ENCODE data around the gene DIAPH3.

The DIAPH3 gene

DNA sequence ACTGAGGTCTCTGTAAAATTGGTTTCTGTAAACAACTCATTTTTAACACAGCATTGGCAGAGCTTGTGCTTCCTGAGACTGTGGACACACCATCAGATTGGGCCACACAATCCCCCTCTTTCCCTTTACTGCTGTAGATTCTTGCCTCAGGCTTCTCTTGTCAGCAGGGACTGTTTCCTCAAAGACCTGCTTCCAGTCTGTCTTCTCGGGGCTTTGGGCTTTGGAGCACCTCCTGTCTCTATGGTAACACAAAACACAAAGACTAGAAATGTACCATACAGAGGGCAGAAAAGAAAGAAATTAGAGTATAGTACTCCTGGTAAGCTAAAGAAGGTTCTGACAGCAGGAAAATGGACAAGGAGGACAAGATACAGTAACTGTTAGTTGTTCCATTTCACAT, 484.5 kb downstream of the DIAPH3 start:
- Histone ChIP-seq H3K36me3 (ENCODE audit: control insufficient read depth in 1 of 2, insufficient read depth in 2 of 2, low read length in 2 of 2) (no peaks in the 10 kb centered on the region), H3K4me3 (ENCODE audit: low read depth in 1 of 2, low read length in 2 of 2) (no peak overlapping the region), H3K4me1 (ENCODE audit: control insufficient read depth in 1 of 2, insufficient read depth in 2 of 2, low read length in 2 of 2) (no peaks in the 10 kb centered on the region), H3K9me3 (ENCODE audit: control insufficient read depth in 1 of 2, low read length in 2 of 2) (no peaks in the 10 kb centered on the region), H3K27me3 (ENCODE audit: low read depth, low read length) (no peaks in the 10 kb centered on the region), H3K27ac (ENCODE audit: low read length) (no peak overlapping the region)

DNA sequence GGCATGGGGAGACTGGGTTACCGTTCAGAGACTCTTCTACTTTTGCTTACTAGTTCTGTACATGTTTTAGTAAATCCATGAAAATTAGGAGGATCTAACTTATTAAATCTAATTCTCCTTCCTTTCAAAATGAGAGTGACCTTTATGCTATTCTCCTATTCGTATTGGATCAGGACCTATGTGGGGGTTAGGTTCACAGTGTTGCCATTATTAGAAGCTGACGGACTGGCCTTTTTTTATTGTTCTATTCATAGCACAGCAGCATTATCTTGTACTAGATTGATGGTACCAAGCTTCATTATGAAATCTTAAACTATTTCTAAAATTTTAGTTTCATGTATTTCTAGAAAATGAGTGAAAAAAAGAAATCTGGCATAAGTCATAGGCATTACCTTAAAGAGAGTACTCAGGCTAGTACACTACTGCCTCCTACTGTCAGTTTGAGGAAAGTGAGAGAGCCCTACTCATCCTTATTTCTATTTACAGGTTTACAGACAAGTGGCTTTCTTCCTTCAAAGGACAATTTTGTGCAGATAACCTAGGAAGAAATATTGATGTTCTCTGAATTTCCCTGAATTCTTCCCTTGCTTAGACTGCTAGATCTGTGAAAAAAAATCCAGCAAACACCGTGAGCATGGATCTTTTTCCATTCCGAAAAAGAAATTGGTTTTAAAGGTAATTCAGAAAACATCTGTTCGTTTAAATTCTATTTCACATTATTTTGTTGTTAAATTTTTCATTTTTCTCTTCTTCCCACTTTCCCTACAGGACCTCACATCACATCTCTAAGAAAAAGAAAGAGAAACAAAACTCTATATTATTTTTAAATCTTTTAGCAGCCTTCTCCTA, 485.5 kb downstream of the DIAPH3 start:
- H3K4me1 ChIP-seq (ENCODE audit: control insufficient read depth in 1 of 2, insufficient read depth in 2 of 2, low read length in 2 of 2), result no peaks in the 10 kb centered on the region
- H3K9me3 ChIP-seq (ENCODE audit: control insufficient read depth in 1 of 2, low read length in 2 of 2), result no peaks in the 10 kb centered on the region
- no peaks in the 10 kb centered on the region for H3K36me3 ChIP-seq (ENCODE audit: control insufficient read depth in 1 of 2, insufficient read depth in 2 of 2, low read length in 2 of 2)
- H3K4me3 ChIP-seq (ENCODE audit: low read depth in 1 of 2, low read length in 2 of 2), result no peak overlapping the region
- no peak overlapping the region for H3K27ac ChIP-seq (ENCODE audit: low read length)
- no peaks in the 10 kb centered on the region for H3K27me3 ChIP-seq (ENCODE audit: low read depth, low read length)

DNA sequence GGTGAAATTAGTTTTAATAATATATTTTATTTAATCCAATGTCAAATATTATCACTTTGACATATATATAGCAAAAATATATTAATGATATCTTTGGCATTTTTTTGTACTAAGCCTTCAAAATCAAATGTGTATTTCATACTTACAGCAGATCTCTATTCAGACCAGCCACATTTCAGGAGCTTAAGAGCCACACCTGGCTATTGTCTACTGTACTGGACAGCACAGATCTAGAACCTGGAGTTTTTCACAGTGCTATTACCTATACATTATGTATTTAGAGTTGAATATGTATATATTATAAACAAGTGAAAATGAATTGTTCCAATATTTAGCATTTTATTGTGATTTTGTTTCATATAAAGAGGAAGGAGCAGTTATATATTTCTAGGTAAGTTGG, 486.3 kb downstream of the DIAPH3 start:
- H3K27me3 ChIP-seq (ENCODE audit: low read depth, low read length), result no peaks in the 10 kb centered on the region
- H3K9me3 ChIP-seq (ENCODE audit: control insufficient read depth in 1 of 2, low read length in 2 of 2), result no peaks in the 10 kb centered on the region
- no peaks in the 10 kb centered on the region for H3K4me1 ChIP-seq (ENCODE audit: control insufficient read depth in 1 of 2, insufficient read depth in 2 of 2, low read length in 2 of 2)
- no peaks in the 10 kb centered on the region for H3K36me3 ChIP-seq (ENCODE audit: control insufficient read depth in 1 of 2, insufficient read depth in 2 of 2, low read length in 2 of 2)
- H3K4me3 ChIP-seq (ENCODE audit: low read depth in 1 of 2, low read length in 2 of 2), result no peak overlapping the region
- no peak overlapping the region for H3K27ac ChIP-seq (ENCODE audit: low read length)

GRCh38 chr13:59674616-59675015, 489.1 kb downstream of the DIAPH3 start:
- Histone ChIP-seq H3K9me3 (ENCODE audit: control insufficient read depth in 1 of 2, low read length in 2 of 2) (no peaks in the 10 kb centered on the region), H3K27me3 (ENCODE audit: low read depth, low read length) (no peaks in the 10 kb centered on the region), H3K4me3 (ENCODE audit: low read depth in 1 of 2, low read length in 2 of 2) (no peak overlapping the region)

DNA sequence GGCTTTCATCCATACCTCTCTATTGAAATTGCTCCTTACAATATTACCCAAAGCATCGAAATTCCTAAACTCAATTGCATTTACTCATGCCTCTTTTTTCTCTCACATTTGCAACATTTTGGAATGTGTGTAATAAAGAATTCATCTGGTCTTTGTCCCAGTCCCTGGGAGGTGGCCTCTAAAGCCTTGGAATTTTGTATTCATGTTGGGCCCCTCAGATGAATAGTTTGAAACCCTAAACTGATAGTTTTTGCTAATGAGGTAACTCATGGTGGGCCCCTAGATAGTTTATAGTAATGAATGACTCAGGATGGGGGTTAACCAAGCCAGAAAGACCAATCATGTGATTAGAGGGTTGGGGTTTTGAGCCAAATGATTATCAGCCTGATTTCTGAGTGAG, 490.4 kb downstream of the DIAPH3 start:
- no peaks in the 10 kb centered on the region for H3K36me3 ChIP-seq (ENCODE audit: control insufficient read depth in 1 of 2, insufficient read depth in 2 of 2, low read length in 2 of 2)
- no peak overlapping the region for H3K4me3 ChIP-seq (ENCODE audit: low read depth in 1 of 2, low read length in 2 of 2)
- H3K4me1 ChIP-seq (ENCODE audit: control insufficient read depth in 1 of 2, insufficient read depth in 2 of 2, low read length in 2 of 2), result no peaks in the 10 kb centered on the region
- no peaks in the 10 kb centered on the region for H3K27me3 ChIP-seq (ENCODE audit: low read depth, low read length)
- H3K9me3 ChIP-seq (ENCODE audit: control insufficient read depth in 1 of 2, low read length in 2 of 2), result no peaks in the 10 kb centered on the region
- no peak overlapping the region for H3K27ac ChIP-seq (ENCODE audit: low read length)

More at GRCh38 chr13:59674616-59675015, 489.1 kb downstream of the DIAPH3 start:
- H3K36me3 ChIP-seq (ENCODE audit: control insufficient read depth in 1 of 2, insufficient read depth in 2 of 2, low read length in 2 of 2), result no peaks in the 10 kb centered on the region
- no peaks in the 10 kb centered on the region for H3K4me1 ChIP-seq (ENCODE audit: control insufficient read depth in 1 of 2, insufficient read depth in 2 of 2, low read length in 2 of 2)
- H3K27ac ChIP-seq (ENCODE audit: low read length), result no peak overlapping the region

GRCh38 chr13:59672445-59672844, 491.3 kb downstream of the DIAPH3 start:
- Histone ChIP-seq H3K27ac (ENCODE audit: low read length) (no peak overlapping the region), H3K9me3 (ENCODE audit: control insufficient read depth in 1 of 2, low read length in 2 of 2) (no peaks in the 10 kb centered on the region), H3K27me3 (ENCODE audit: low read depth, low read length) (no peaks in the 10 kb centered on the region), H3K4me1 (ENCODE audit: control insufficient read depth in 1 of 2, insufficient read depth in 2 of 2, low read length in 2 of 2) (no peaks in the 10 kb centered on the region), H3K4me3 (ENCODE audit: low read depth in 1 of 2, low read length in 2 of 2) (no peak overlapping the region), H3K36me3 (ENCODE audit: control insufficient read depth in 1 of 2, insufficient read depth in 2 of 2, low read length in 2 of 2) (no peaks in the 10 kb centered on the region)

- no peaks in the 10 kb centered on the region for H3K4me1 ChIP-seq (ENCODE audit: control insufficient read depth in 1 of 2, insufficient read depth in 2 of 2, low read length in 2 of 2)
- no peaks in the 10 kb centered on the region for H3K9me3 ChIP-seq (ENCODE audit: control insufficient read depth in 1 of 2, low read length in 2 of 2)
- no peaks in the 10 kb centered on the region for H3K27me3 ChIP-seq (ENCODE audit: low read depth, low read length)
- H3K27ac ChIP-seq (ENCODE audit: low read length), result no peak overlapping the region
- no peak overlapping the region for H3K4me3 ChIP-seq (ENCODE audit: low read depth in 1 of 2, low read length in 2 of 2)
- H3K36me3 ChIP-seq (ENCODE audit: control insufficient read depth in 1 of 2, insufficient read depth in 2 of 2, low read length in 2 of 2), result no peaks in the 10 kb centered on the region
Measured at GRCh38 chr13:59671881-59672280, 491.8 kb downstream of the DIAPH3 start.

DNA sequence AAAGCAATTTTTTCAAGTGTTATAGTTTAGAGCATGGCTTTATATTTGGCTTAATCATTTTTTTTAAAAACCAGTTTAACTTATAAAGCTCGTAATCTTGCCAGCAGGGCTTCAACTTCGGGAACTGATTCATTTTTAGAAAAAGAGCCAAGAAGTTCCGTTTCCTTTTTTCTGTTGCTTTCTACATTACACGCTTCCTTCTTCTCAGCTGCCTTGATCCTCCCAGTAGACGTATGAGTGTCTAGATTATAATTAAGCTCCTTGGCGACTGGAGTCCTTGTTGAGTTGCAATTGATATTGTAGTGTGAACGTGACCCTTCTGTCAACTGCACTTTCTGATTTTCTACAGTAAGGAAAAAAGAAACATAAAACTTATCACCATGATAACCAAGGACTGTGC, 497.2 kb downstream of the DIAPH3 start:
- no peaks in the 10 kb centered on the region for H3K4me1 ChIP-seq (ENCODE audit: control insufficient read depth in 1 of 2, insufficient read depth in 2 of 2, low read length in 2 of 2)
- no peaks in the 10 kb centered on the region for H3K9me3 ChIP-seq (ENCODE audit: control insufficient read depth in 1 of 2, low read length in 2 of 2)
- no peaks in the 10 kb centered on the region for H3K27me3 ChIP-seq (ENCODE audit: low read depth, low read length)
- no peak overlapping the region for H3K4me3 ChIP-seq (ENCODE audit: low read depth in 1 of 2, low read length in 2 of 2)
- no peak overlapping the region for H3K27ac ChIP-seq (ENCODE audit: low read length)
- H3K36me3 ChIP-seq (ENCODE audit: control insufficient read depth in 1 of 2, insufficient read depth in 2 of 2, low read length in 2 of 2), result no peaks in the 10 kb centered on the region

DNA sequence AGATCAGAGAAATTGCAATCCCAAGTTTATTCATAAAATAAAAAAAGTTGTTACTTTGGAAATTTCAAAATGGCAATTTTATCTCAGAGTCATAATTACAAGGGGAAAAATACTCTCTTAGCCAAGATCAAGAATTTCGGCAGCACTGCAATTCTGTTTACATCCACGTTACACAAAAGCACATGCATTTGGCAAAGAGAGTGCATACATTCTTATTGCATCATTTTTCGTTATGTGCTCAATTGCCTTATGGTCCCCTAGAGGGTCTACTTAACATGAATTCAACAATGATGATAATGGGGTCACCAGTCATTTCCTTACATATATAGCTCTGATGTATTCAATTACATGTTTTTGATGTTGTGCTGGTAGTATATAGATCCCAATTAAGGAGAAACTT, 498.0 kb downstream of the DIAPH3 start:
- Histone ChIP-seq H3K9me3 (ENCODE audit: control insufficient read depth in 1 of 2, low read length in 2 of 2) (no peaks in the 10 kb centered on the region), H3K36me3 (ENCODE audit: control insufficient read depth in 1 of 2, insufficient read depth in 2 of 2, low read length in 2 of 2) (no peaks in the 10 kb centered on the region), H3K4me1 (ENCODE audit: control insufficient read depth in 1 of 2, insufficient read depth in 2 of 2, low read length in 2 of 2) (no peaks in the 10 kb centered on the region), H3K4me3 (ENCODE audit: low read depth in 1 of 2, low read length in 2 of 2) (no peak overlapping the region), H3K27ac (ENCODE audit: low read length) (no peak overlapping the region), H3K27me3 (ENCODE audit: low read depth, low read length) (no peaks in the 10 kb centered on the region)

DNA sequence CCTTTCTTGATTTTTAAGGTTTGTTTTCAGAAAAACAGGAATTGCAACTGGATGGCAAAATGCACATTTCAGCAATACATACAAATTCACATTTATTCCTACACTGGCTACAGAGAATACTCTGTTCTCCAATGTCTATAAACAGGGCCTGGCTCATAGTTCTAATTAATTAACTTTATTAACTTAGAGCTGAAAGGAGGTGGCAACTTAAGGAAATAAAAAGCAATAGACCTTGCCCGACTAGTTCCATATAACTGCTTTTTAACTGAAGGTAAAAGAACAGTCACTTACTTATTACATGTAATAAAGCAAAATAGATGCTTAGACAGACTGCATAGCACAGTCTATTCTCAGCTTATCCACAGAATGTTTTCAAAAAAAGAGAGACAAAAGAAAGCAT, 498.5 kb downstream of the DIAPH3 start:
- Histone ChIP-seq H3K36me3 (ENCODE audit: control insufficient read depth in 1 of 2, insufficient read depth in 2 of 2, low read length in 2 of 2) (no peaks in the 10 kb centered on the region), H3K27me3 (ENCODE audit: low read depth, low read length) (no peaks in the 10 kb centered on the region), H3K4me1 (ENCODE audit: control insufficient read depth in 1 of 2, insufficient read depth in 2 of 2, low read length in 2 of 2) (no peaks in the 10 kb centered on the region), H3K9me3 (ENCODE audit: control insufficient read depth in 1 of 2, low read length in 2 of 2) (no peaks in the 10 kb centered on the region), H3K4me3 (ENCODE audit: low read depth in 1 of 2, low read length in 2 of 2) (no peak overlapping the region), H3K27ac (ENCODE audit: low read length) (no peak overlapping the region)

GRCh38 chr13:59664586-59664985, 499.1 kb downstream of the DIAPH3 start:
- H3K9me3 ChIP-seq (ENCODE audit: control insufficient read depth in 1 of 2, low read length in 2 of 2), result no peaks in the 10 kb centered on the region
- no peak overlapping the region for H3K27ac ChIP-seq (ENCODE audit: low read length)
- H3K36me3 ChIP-seq (ENCODE audit: control insufficient read depth in 1 of 2, insufficient read depth in 2 of 2, low read length in 2 of 2), result no peaks in the 10 kb centered on the region
- no peak overlapping the region for H3K4me3 ChIP-seq (ENCODE audit: low read depth in 1 of 2, low read length in 2 of 2)
- H3K4me1 ChIP-seq (ENCODE audit: control insufficient read depth in 1 of 2, insufficient read depth in 2 of 2, low read length in 2 of 2), result no peaks in the 10 kb centered on the region
- no peaks in the 10 kb centered on the region for H3K27me3 ChIP-seq (ENCODE audit: low read depth, low read length)

- Histone ChIP-seq H3K27ac (ENCODE audit: low read length) (no peak overlapping the region), H3K36me3 (ENCODE audit: control insufficient read depth in 1 of 2, insufficient read depth in 2 of 2, low read length in 2 of 2) (no peaks in the 10 kb centered on the region), H3K9me3 (ENCODE audit: control insufficient read depth in 1 of 2, low read length in 2 of 2) (no peaks in the 10 kb centered on the region), H3K4me1 (ENCODE audit: control insufficient read depth in 1 of 2, insufficient read depth in 2 of 2, low read length in 2 of 2) (no peaks in the 10 kb centered on the region), H3K27me3 (ENCODE audit: low read depth, low read length) (no peaks in the 10 kb centered on the region), H3K4me3 (ENCODE audit: low read depth in 1 of 2, low read length in 2 of 2) (no peak overlapping the region)
Measured at GRCh38 chr13:59663707-59664106, 500.0 kb downstream of the DIAPH3 start.
